IMR-90 (cell line): Measurements from ENCODE around the gene MAN2A2. TPM values are rescaled to one million over a fixed set of nuclear protein-coding genes. Genes with fewer than 3 reads are reported as not detected.

Experiments used
- ATAC-seq: fragments of 200-7000 bp; cut with Tn5 transposase; 2 replicates; pipeline ENCODE4 v1.9.1; 2020; ENCODE audit warnings: low read depth, mild to moderate bottlenecking, moderate library complexity
- BruUV-seq: library from RNA; stranded (reverse); fragments of 400-500 nt; replicated peaks from 2 replicates; lab custom pipeline; 2021; lab: Mats Ljungman, UMichigan
- CTCF ChIA-PET: fragments of 300-600 bp; formaldehyde crosslinking; extraction: SDS; loops from one replicate; lab custom pipeline; 2021; ENCODE audit warnings: antibody characterized with exemption; lab: Yijun Ruan, JAX
- POLR2A ChIA-PET: fragments of 300-600 bp; sonication (Branson Sonifier 250); formaldehyde crosslinking; loops from one replicate; lab custom pipeline; 2022; ENCODE audit warnings: antibody characterized with exemption; ENCODE audit not compliant: unreplicated experiment; lab: Charles Lee
- DNase-seq: peaks from one replicate; pipeline ENCODE4 v3.0.0; 2013
- H2AFZ ChIP-seq: replicated peaks from 2 replicates; pipeline ENCODE3; 2013; ENCODE audit warnings: low read length, mild to moderate bottlenecking; ENCODE audit not compliant: poor library complexity
- H2AK5ac ChIP-seq: 2 replicates; pipeline ENCODE4 v1.6.1; 2013; ENCODE audit warnings: low read depth, low read length, inconsistent platforms
- H2AK9ac ChIP-seq: replicated peaks from 2 replicates; pipeline ENCODE3; 2013; ENCODE audit warnings: mild to moderate bottlenecking, low read depth, low read length, moderate library complexity; ENCODE audit not compliant: poor library complexity
- H2BK120ac ChIP-seq: 2 replicates; pipeline ENCODE4 v1.6.1; 2013; ENCODE audit warnings: low read depth, low read length, inconsistent platforms
- H2BK15ac ChIP-seq: 3 replicates; pipeline ENCODE4 v1.6.1; 2013; ENCODE audit warnings: low read depth, low read length, inconsistent platforms
- H2BK20ac ChIP-seq: 2 replicates; pipeline ENCODE4 v1.6.1; 2013; ENCODE audit warnings: low read depth, mild to moderate bottlenecking, inconsistent platforms, low read length, moderate library complexity
- H2BK5ac ChIP-seq: 2 replicates; pipeline ENCODE4 v1.6.1; 2013; ENCODE audit warnings: mild to moderate bottlenecking, low read depth, low read length, inconsistent platforms; ENCODE audit not compliant: poor library complexity, severe bottlenecking
- H3K14ac ChIP-seq: replicated peaks from 2 replicates; pipeline ENCODE4 v1.6.1; 2013; ENCODE audit warnings: low read depth, low read length, inconsistent platforms
- H3K18ac ChIP-seq: 2 replicates; pipeline ENCODE4 v1.6.1; 2013; ENCODE audit warnings: low read depth, low read length, control low read depth
- H3K23ac ChIP-seq: 2 replicates; pipeline ENCODE4 v1.6.1; 2013; ENCODE audit warnings: low read depth, low read length, inconsistent platforms
- H3K27ac ChIP-seq: 2 replicates; pipeline ENCODE4 v1.5.1; 2013; ENCODE audit warnings: mild to moderate bottlenecking, control low read depth, low read length; ENCODE audit not compliant: insufficient read depth
- H3K27me3 ChIP-seq: 2 replicates; pipeline ENCODE4 v1.6.1; 2013; ENCODE audit warnings: low read length; ENCODE audit not compliant: control insufficient read depth, insufficient read depth
- H3K36me3 ChIP-seq: 2 replicates; pipeline ENCODE4 v1.6.1; 2013; ENCODE audit warnings: low read length, mixed read lengths; ENCODE audit not compliant: control insufficient read depth, insufficient read depth
- H3K4ac ChIP-seq: 2 replicates; pipeline ENCODE4 v1.6.1; 2013; ENCODE audit warnings: low read depth, low read length, inconsistent platforms
- H3K4me1 ChIP-seq: 2 replicates; pipeline ENCODE4 v1.6.1; 2013; ENCODE audit warnings: low read length, mixed read lengths; ENCODE audit not compliant: control insufficient read depth, insufficient read depth
- H3K4me2 ChIP-seq: 2 replicates; pipeline ENCODE4 v1.6.1; 2013; ENCODE audit warnings: low read depth, mild to moderate bottlenecking, control low read depth, low read length, moderate library complexity
- H3K4me3 ChIP-seq: 2 replicates; pipeline ENCODE4 v1.5.1; 2013; ENCODE audit warnings: low read depth, mild to moderate bottlenecking, control low read depth, low read length, moderate library complexity; ENCODE audit not compliant: insufficient read depth
- H3K56ac ChIP-seq: 2 replicates; pipeline ENCODE4 v1.6.1; 2013; ENCODE audit warnings: low read length, inconsistent platforms; ENCODE audit not compliant: insufficient read depth; ENCODE audit errors: extremely low read depth
- H3K79me1 ChIP-seq, 2 experiments: 2 replicates each; pipeline ENCODE4 v1.6.1; 2013; ENCODE audit warnings: low read length in 2 of 2, inconsistent platforms in 1 of 2, low read depth in 1 of 2
- H3K9ac ChIP-seq: 2 replicates; pipeline ENCODE4 v1.6.1; 2013; ENCODE audit warnings: low read depth, low read length, control low read depth
- H3K9me1 ChIP-seq: 2 replicates; pipeline ENCODE4 v1.6.1; 2013; ENCODE audit warnings: low read length, inconsistent platforms; ENCODE audit not compliant: insufficient read depth
- H3K9me3 ChIP-seq: 2 replicates; pipeline ENCODE4 v1.6.1; 2013; ENCODE audit warnings: low read length; ENCODE audit not compliant: control insufficient read depth, insufficient read depth
- H4K20me1 ChIP-seq: 2 replicates; pipeline ENCODE4 v1.6.1; 2013; ENCODE audit warnings: low read length, inconsistent platforms; ENCODE audit not compliant: insufficient read depth
- H4K5ac ChIP-seq: 2 replicates; pipeline ENCODE4 v1.6.1; 2013; ENCODE audit warnings: mild to moderate bottlenecking, low read depth, low read length, control low read depth
- H4K8ac ChIP-seq, 2 experiments: 2 replicates each; pipeline ENCODE4 v1.6.1; 2013; ENCODE audit warnings: low read depth in 2 of 2, low read length in 2 of 2, control low read depth in 1 of 2, inconsistent platforms in 1 of 2
- H4K91ac ChIP-seq: 2 replicates; pipeline ENCODE4 v1.6.1; 2013; ENCODE audit warnings: low read depth, low read length, inconsistent platforms; ENCODE audit not compliant: insufficient read depth
- BHLHE40 ChIP-seq: fragments of 150-350 bp; IDR thresholded peaks from 2 replicates; pipeline ENCODE4 v1.6.1; 2016; ENCODE audit warnings: mild to moderate bottlenecking, low read depth, low read length
- CEBPB ChIP-seq: IDR thresholded peaks from 2 replicates; pipeline ENCODE4 v1.6.1; 2012; ENCODE audit warnings: low read depth, low read length, improper control_type of control experiment
- CHD1 ChIP-seq: IDR thresholded peaks from 2 replicates; pipeline ENCODE4 v1.6.1; 2012; ENCODE audit warnings: low read depth, low read length, improper control_type of control experiment
- ELK1 ChIP-seq: fragments of 150-350 bp; IDR thresholded peaks from 2 replicates; pipeline ENCODE4 v1.6.1; 2016; ENCODE audit warnings: low read depth, mild to moderate bottlenecking, low read length, moderate library complexity, borderline replicate concordance
- MAFK ChIP-seq: IDR thresholded peaks from 2 replicates; pipeline ENCODE4 v1.6.1; 2012; ENCODE audit warnings: low read depth, low read length, improper control_type of control experiment
- MXI1 ChIP-seq: IDR thresholded peaks from 2 replicates; pipeline ENCODE4 v1.6.1; 2012; ENCODE audit warnings: low read depth, mild to moderate bottlenecking, low read length, moderate library complexity, borderline replicate concordance
- NFE2L2 ChIP-seq: fragments of 150-350 bp; IDR thresholded peaks from 2 replicates; pipeline ENCODE4 v1.6.1; 2016; ENCODE audit warnings: low read depth, mild to moderate bottlenecking, low read length
- RAD21 ChIP-seq: IDR thresholded peaks from 2 replicates; pipeline ENCODE4 v1.6.1; 2012; ENCODE audit warnings: low read length, improper control_type of control experiment
- USF2 ChIP-seq: fragments of 150-350 bp; IDR thresholded peaks from 2 replicates; pipeline ENCODE4 v1.6.1; 2017; ENCODE audit warnings: mild to moderate bottlenecking, antibody characterized with exemption, low read length, low read depth
- WGBS, 2 experiments: methylation state at CpG; one replicate each; pipeline versions ENCODE4 v1.1.5 to v1.1.7; 2013; ENCODE audit warnings: missing lambda C conversion rate in 2 of 2; ENCODE audit not compliant: insufficient read length in 1 of 2; ENCODE audit errors: extremely low coverage in 2 of 2; 5-methylcytosine and 5-hydroxymethylcytosine counted together
- dilution Hi-C: fragments of 300-500 bp; cut with HindIII; formaldehyde crosslinking; loops from one replicate; pipeline ENCODE4 v1.14.3; 2018; ENCODE audit warnings: low sequenced_read_pairs; ENCODE audit not compliant: unreplicated experiment
- in situ Hi-C: fragments of 300-500 bp; cut with MboI; formaldehyde crosslinking; loops from 3 replicates; pipeline ENCODE4 v1.14.3; 2019; ENCODE audit warnings: low sequenced_read_pairs, inconsistent platforms, mixed read lengths
- intact Hi-C: fragments of 100-400 bp; cut with micrococcal nuclease; formaldehyde crosslinking; loops from 2 replicates; pipeline ENCODE4 v1.10.0; 2022
- polyA plus RNA-seq, 3 experiments: library from polyadenylated mRNA; depleted of rRNA; stranded (reverse); fragments of >200 nt; gene quantifications; 2 replicates each; pipeline ENCODE4 v1.2.3, GENCODE V29; 2012; ENCODE audit warnings: low replicate concordance in 1 of 3
- total RNA-seq: library from RNA; depleted of rRNA; stranded (reverse); fragments of >200 nt; gene quantifications from 2 replicates; pipeline ENCODE4 v1.2.3, GENCODE V29; 2012

The MAN2A2 gene
- total and polyA plus RNA-seq, 2 of the 4 experiments (the other 2 are of a cell fraction), result 3.4 to 52.5 TPM

GRCh38 chr15:90959894-90960293 lies 56.8 kb downstream of the MAN2A2 start:
- no peaks in the 10 kb centered on the region for H3K9me1 ChIP-seq
- H3K4me1 ChIP-seq, result peaks cover 6% of the 10 kb centered on the region
- ATAC-seq (no peak), DNase-seq (peak; percentile 18)
- no peak for TF ChIP-seq NFE2L2
- no peak for TF ChIP-seq USF2
- TF ChIP-seq RAD21, result no peak
- TF ChIP-seq MAFK, result no peak
- no peak for TF ChIP-seq CHD1
- TF ChIP-seq MXI1, result no peak
- TF ChIP-seq BHLHE40, result no peak
- no peak for TF ChIP-seq ELK1
- no peak for TF ChIP-seq CEBPB
- no peak overlapping the region for H3K4me2 ChIP-seq
- no peak overlapping the region for H3K4ac ChIP-seq
- peak overlapping the region; percentile 56 for H2AFZ ChIP-seq
- no peak overlapping the region for H3K9ac ChIP-seq
- dilution Hi-C loops (no loop called here), intact Hi-C loops (no loop called here), in situ Hi-C loops (loop anchor here (10.0 kb wide), 1 partner anchor 315 kb away; no protein-coding TSS in a partner anchor)
- H4K20me1 ChIP-seq, result no peaks in the 10 kb centered on the region; the same call in 1 of the 2 replicates
- H2AK5ac ChIP-seq, result no peak overlapping the region
- H2AK9ac ChIP-seq, result peak overlapping the region; percentile 63
- no peak overlapping the region for H4K8ac ChIP-seq
- no peak overlapping the region for H2BK5ac ChIP-seq
- H3K79me1 ChIP-seq, result peaks cover 6 to 38% of the 10 kb centered on the region in 2 experiments
- no peaks in the 10 kb centered on the region for H3K27me3 ChIP-seq
- H3K9me3 ChIP-seq, result no peaks in the 10 kb centered on the region
- H4K91ac ChIP-seq, result no peak overlapping the region
- H2BK20ac ChIP-seq, result no peak overlapping the region
- H3K36me3 ChIP-seq, result peaks cover 20% of the 10 kb centered on the region
- no peak overlapping the region for H3K18ac ChIP-seq
- H4K5ac ChIP-seq, result no peak overlapping the region
- no peak overlapping the region for H3K14ac ChIP-seq
- no TSS peak for BruUV-seq
- ChIA-PET CTCF (no interaction called here), POLR2A (no interaction called here)
- no peak overlapping the region for H2BK15ac ChIP-seq
- no peak overlapping the region for H3K4me3 ChIP-seq
- WGBS, 2 experiments, result 87% methylated on average over 3 of the region's 5 CpGs; no CpG with 5 or more reads in 1 of the 2 experiments
- no peak overlapping the region for H2BK120ac ChIP-seq
- no peak overlapping the region for H3K27ac ChIP-seq
- H3K23ac ChIP-seq, result no peak overlapping the region
- no peak overlapping the region for H3K56ac ChIP-seq
